HG03097 (cell line): ENCODE results near the gene METTL25B.

Experiments
- ATAC-seq: cut with Tn5 transposase; IDR thresholded peaks from one replicate; pipeline ENCODE4 v1.9.1; 2021; ENCODE audit not compliant: unreplicated experiment, low FRiP score

METTL25B gene

DNA sequence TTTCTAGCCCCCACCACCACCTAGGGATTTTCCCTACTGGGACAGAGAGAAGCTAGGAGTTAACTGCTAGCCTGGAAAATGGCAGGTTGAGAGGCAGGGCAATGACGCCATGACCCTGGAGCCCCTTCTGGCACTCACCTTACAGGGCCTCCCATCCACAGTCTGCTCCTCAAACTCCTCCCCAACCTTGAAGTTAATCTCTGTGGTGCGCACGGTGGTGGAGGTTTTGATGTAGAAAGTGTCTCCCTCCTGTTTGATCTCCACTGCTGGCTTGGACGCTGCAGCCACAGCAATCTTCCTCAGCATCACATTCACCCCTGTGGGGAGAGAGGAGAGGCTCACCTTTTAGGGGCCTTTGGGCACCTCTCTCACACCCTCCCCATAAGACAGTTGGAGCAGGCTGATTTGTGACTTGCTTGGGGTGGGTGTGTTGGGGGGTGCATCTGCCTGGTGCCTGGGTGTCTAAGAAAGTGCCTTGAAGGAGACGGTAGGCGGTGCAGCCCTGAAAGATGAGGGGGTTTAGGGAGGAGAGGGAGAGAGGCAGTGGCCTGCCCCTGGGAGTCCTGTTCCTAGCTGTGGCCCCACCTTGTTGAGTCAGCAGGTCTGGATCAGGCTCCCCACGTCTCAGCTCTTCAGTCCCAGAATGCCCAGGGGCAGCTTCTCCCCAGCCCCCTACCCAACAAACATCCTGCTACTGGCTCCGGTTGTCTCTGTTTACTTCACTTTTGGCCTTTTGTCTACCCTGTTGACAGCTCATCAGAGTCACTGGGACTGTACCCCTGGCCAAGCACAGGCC is 27.3 kb upstream of the METTL25B start:
- no peak for ATAC-seq

DNA sequence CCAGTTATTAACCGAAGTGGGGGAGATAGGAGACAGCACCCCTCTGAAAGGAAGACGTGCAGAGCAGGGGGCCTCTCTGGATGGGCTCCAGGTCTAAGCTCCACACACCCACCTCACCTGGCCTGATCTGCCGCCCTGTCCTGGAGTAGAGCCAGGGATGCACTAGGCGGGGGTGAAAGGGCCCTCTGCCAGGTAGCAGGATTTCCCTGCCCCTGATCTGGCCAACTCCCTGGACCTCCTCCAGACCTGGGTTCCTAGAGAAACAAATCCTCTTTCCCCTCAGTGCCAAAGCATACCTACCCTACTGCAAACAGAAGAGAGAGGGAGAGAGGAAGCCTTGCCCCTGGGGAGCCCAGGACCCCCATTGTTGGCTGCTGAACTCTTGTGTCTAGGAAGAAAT is 24.9 kb upstream of the METTL25B start:
- ATAC-seq: no peak

DNA sequence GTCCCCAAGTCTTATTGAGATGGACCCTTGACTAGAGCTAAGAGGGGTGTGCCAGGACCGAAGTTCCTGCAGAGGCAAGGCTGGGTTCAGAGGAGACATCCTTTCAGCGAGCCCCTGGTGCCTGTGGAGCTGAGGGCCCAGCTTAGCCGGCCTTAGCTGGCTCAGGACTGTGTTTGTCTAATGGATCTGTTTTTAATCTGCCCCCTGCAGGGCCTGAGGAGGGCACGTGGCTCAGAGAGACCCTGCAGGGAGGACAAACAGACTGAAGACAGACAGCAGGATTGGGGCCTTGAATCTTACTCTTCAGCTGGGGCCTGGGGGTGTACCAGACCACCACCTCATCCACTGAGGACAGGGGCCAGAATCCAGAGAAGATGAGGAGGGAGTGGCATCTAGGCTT is 24.5 kb upstream of the METTL25B start:
- no peak for ATAC-seq

DNA sequence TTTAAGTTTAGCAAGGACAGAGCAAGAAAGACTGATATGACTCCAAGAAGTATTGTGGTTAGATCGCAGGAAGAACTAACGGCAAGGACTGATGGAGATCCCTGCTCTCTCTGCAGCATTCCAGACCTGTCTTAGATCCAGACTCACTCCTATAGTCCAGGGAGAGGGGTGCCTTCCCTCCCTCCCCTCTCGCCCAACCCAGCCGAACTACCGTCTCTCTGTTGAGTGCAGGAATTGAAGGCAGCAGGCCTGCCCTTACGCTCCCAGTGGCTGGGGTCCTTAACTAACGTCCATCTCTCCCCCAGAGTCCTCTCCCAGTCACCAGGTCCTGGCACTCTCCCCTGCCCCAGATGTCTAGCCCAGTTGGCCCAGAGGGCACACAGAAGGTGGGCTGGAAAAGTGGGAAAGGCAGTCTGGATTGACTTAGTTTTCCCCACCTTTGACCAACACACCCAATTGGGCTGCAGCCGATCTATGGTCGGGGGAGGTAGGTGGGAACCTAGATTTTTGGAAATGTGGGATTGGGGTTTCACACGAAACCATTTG is 24.0 kb upstream of the METTL25B start:
- no peak for ATAC-seq

DNA sequence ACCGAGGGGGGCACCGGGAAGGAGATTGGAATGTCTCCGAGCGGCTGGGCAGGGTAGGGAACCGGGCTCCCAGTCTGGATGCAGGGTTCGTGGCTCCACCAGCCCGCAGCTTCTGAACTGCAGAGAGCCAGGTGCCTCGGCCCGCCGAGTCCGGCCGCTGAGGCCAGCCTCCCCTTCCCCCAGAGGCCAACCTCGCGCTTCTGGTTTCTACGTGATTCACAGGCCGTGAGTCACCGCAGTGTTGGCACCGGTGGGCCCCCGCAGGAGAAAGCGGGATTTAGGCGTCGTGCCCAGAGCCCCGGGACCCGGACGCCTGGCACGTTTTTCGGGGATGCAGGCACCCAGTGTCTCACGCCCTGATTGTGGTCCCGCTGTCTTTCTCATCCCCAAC is 23.3 kb upstream of the METTL25B start:
- ATAC-seq: no peak

DNA sequence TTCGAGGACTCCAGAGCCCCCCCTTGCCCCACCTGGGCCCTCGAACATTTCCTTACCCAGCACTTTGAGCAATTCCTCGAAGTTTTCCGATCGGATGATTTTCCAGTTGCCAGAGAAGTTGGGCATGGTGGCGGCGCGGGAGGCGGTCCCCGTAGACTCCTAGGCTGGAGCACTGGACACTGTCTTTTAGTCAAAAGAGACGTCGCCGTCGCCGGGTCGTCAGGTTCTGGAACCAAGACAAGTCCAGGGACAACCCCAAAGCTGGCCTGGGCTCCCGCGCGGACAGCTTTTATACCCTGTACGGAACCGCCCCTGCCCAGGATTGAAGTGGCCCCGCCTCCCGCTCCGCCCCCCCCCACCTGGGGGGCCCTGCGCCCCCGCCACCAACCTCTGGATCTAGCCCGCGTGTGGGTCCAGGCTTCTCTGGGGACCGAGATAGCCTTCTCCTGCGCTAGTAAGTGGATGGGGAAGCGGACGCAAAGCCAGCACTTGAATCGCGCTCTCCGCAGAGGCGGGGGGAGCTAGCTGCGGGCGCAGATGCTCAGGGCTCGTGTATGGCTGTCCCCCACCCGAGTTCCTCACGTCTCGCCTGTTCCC is 22.9 kb upstream of the METTL25B start, which contains the start of gene CRABP2:
Gene CRABP2 (minus strand): TSS at position 263 of the 597 bp plus-strand sequence. CDS start 137 bp downstream, at position 126.
- no peak for ATAC-seq

DNA sequence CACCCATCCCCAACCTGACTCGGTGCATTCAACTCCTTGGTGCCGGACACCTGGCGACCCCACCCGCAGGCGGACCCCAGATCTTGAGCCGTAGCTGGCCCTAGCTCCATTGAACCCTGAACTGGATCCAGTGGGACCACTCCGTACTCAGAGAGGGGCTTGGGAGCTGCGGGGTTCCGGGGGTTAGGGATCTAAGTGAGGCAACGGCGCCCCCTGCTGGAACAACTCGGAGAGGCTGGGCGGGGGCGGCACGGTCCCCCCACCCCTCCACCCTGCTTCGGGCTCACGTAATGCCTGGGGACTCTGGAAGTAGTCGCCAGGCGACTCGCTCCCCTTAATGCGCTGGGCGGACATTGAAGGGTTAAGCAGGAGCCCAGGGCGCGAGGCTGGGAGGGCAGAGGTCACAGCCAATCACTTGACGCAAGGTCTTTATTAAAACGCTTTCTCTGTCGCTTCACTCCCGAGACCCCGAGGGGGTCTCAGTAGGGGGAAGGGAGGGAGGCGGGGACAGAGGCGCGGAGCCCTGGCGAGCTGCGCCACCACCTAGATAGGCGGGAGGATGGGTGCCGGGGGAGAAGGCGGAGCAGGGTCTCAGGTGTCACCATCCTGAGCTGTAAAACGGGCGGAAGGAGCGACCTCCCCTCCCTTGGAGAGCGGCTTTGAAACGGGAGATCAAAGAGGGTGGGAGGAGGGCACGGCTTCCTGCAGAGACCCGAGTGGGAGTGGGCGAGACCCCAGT is 22.2 kb upstream of the METTL25B start:
- ATAC-seq: no peak

DNA sequence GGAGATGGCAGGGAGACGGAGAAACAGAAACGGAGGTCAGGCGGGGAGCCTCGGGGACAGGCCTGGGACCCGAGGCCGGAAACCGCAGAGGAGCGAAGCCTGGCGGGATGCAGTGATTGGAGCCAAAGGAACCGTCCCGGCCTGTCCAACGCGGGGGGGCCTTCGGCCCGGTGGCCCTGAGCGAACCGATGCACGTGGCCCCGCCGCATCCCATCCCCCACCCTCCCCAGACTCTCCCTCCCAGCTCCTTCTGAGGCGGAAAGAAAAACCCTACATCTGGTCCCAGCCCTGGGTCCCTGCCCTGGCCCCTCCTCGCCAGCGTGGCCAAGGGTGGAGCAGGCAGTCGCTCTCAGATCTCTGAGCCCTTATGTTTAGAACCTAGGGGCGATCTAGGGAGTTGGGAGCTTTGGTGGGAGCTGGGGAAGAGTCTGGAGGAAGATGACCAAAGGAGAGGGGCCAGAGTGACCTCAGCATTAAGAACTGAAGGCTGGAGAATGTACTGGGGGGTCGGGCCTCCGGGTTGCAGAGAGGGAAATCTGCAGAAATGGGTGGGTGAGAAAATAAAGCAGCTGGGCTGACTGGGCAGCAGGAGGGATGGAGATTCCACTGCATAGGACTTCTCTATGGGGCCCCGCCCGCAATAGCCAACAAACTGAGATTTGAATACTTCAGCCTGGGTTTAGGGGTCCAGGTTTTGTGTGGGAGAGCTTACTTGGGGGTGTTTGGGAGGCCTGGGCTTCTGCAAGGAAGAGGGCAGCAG is 21.4 kb upstream of the METTL25B start:
- no peak for ATAC-seq

DNA sequence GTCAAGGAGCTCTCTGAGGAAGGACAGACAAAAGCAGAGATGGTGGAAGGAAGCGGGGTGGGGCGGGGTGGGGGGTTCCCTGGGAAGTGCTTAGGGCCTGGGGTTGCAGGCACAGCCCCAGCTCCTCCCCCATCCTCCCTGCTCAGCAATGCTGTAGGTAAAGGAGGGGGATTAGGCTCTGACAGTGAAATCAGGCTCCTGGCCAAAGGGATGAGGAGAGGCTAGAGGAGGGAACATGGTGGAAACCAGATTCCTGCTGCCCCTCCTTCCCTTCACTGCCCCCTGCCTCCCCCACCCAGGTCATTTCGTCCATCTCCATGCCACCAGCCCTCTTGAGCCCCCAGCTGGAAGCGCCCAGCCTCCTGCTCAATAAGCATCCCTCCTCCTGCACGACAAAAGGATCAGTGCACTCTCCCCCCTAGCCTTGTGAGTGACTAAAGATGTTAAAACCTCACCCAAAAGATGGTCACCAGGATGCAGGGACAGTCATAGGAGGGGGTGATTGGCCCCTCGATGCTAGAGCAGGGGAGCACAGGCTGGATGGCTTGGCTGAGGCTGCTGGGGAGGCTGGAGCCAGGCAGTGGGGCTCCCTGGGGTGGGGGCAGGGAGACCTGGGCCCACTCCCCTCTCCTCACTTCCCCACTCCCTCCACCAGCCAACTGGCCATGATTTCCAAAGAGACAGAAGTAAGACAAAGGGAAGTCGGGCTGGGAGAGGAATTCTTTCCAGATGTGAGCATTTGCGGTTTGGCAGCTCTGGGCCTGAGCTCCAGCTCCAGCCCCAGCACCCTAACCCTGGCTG is 20.7 kb upstream of the METTL25B start:
- no peak for ATAC-seq

DNA sequence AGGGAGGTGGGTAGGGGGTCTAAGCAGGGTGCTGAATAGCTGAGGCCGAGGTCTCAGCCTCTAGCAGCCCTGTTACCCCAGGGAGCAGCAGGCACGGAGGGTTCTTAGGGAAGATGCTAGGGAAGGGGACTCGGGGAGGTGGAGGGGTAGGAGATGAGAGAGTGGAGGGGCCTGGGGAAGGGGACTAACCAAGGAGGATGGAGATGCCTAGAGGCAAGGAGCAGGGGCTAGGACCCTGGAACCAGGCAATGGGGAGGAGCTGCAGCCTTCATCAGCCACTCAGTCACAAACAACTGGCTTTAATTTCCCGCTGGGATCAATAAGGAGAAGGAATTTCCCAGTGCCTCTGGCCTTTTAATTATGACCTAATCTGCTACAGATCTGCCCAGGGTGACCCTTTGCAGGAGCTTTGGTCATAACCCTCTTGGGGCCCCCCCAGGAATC is 20.0 kb upstream of the METTL25B start:
- no peak for ATAC-seq

DNA sequence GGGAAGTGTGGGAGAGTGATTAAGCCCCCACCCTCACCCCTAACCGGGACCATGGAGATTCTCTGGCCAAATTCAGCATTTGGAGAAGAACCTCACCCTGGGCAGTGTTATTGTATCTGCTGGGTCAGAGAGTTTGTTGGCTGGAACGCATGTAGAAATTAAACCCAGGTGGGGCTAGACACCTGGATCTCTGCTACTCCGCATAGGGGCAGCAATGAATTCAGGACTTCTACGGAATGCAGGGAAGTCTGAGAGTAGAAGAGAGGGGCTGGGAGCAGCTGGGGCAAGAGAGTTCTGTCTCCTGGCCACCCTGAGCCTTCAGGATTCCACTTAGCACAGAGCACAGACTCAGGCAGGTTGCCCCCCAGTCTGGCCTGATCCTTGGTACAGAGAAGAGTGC is 19.2 kb upstream of the METTL25B start:
- no peak for ATAC-seq

DNA sequence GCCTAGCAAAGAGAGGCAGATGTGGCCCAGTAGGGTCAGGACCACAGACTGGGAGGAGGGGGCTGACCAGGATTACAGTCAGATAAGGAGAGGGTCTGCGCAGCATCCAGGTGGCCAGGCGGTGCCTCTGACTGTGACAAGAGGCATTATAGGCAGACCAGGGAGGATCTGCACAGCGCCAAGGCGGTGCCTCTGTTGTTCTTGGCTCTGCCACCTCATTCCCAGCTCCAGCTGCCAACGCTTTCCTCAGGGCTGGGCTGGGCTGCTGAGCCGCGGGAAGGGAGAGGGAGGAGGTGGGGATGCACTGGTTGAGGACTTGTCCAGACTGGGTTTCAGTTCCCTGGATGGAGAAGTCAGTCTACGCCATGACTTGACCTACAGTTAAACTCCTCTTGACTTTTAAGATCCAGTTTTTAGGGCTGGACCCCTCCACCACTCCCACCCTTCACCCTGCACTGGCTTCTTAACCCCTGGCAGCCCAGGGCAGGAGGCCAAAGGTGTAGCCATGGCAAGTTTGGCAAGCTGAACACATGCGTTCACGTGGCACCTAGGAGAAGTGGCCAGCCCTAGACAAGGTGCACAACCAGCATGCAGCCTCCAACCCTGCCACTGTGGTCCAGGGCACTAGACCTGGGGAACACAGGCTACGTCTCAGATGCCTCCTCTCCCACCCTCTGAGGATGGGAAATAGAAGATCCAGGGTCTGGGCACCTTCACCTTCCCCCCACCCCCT is 18.3 kb upstream of the METTL25B start:
- ATAC-seq: no peak

DNA sequence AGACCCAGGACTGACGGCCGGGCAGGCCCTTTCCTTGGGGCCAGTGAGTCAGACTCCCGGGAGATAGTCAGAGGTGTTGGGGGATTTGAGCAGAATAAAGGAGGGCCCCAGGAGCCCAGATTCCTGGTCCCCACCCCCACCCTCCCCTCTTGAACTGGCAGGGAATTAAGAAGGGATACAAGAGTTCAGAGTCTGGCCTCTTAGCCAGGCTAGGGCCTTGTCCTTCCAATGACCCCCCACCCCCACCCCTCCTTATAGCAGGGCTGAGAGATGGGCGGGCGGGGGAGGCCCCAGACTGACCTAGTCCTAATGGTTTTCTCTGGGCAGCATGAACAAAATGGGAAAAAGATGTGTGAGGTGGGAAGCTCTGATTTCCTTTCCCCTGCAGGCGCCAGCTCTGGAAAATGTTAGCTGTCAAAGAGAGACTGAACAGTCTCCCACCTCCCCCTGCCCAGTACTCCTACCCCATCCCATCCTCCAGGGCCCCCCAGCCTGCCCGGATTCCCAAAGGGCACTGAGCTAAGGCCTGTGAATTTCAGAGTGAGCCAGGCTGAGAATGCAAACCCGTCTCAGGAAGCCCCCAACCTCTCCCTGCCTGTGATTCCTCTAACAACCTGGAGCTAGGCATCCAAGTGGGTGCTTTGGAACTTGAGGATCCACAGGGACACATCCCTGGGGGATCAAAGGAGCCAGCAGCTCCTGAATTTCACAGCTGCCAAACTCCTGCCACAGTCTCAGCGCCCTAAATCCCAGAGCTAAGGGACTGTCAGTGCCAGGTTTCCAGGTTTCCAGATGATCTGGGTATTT is 17.1 kb upstream of the METTL25B start:
- no peak for ATAC-seq

DNA sequence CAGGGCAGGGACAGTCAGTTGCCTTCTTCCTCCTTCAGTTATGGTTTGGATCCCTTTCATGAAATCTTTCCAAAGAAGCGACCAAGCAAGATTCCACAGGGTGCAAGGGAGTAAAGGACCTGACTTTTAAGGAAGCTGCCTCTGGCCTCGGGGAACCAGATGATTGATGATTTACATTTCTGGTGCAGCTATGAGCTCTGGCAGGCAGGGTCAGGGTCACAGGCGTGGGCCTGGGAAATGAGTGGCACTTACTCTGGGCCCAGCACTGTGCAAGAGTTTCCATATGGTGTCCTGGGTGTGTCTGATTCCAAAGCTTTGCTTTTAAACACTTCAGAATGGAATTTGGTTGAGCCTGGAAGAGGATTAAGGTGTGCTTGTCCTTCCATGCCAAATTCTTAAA is 15.6 kb upstream of the METTL25B start:
- ATAC-seq: no peak

DNA sequence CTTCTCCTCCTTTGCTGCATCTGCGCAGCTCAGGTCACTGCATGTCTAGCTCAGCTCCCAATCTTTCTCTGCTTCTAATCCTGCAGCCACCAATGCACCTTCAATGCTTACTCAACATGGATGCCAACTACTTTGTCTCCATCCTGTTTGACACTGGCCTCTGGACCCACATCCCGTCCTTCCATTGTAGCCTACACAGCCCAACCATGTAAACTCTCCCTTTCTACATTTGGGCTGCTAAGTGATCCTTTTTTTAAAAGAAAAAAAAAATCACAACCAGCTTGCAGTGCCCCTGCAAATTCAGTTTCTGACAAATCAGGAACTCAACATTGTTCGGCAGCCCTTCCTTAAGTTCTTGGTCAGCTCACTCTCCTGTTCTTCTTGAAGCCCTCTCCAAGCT is 13.4 kb upstream of the METTL25B start:
- ATAC-seq: no peak

DNA sequence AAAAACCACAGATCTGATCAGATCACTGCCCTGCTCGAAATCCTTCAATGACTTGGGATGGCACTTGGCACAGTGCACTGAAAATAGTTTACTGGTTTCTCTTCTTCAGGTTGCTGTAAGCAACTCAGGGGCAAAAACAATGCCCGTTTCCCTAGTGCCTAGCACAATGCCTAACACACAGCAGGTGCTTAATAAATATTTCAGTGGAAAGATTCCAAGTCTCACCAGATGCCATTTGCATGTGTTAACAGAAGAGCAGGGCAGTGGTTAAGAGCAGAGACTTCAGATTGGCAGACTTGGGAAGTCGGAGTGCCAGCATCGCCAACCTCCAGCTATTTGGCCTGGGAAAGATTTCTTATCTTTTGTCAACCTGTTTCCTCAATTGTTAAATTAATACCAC is 10.9 kb upstream of the METTL25B start:
- no peak for ATAC-seq

DNA sequence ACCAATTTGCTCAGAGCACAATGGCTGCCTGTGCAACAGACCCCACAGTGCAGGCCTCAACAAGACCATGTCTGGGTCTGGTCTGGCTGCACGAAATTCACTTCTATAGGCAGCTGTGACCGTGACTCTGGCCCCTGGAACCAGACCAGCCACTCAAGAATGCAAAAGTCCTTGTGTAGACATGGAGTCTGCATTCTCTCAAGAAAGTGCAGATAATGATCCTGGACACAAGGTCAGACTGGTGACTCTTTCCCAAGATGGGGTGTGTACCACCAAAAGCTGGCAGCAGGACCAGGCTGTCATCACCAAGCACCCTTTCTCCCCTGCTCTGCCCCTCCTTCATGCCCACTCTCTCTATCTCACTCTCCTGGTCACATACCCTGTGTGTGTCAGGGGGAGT is 7.1 kb upstream of the METTL25B start:
- no peak for ATAC-seq

DNA sequence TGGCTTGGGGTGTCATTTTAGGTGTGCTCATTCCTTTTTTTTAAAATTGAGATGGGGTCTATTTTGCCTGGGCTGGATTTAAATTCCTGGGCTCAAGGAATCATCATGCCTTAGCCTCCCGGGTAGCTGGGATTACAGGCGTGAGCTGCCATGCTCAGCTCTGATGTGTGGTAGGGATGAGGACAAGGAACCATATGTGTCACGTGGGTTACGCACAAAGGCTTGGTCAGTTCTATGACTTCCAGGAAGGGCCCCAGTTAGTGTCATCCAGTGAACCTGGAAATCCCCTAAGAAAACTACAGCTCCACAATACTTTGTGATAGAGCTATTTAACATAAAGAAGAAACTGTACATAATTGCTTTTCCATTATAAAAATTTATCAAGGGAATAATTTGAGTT is 6.7 kb upstream of the METTL25B start:
- no peak for ATAC-seq
